Activated T-helper 17 cell treated with anti-CD3 and anti-CD28 coated beads, Interleukin-2, amount 50 U/mL, for 72 hours (primary cell): ENCODE data around the gene ARHGAP26. TPM values are rescaled to one million over a fixed set of nuclear protein-coding genes. Genes with fewer than 3 reads are reported as not detected.
"Not testable (repeated sequence)": the region's sequence is repeated elsewhere in the genome, so short reads cannot be mapped to it uniquely, and the experiment has no call there.

Experiments
- ATAC-seq: fragments of 150-1000 bp; cut with Tn5 transposase; replicated peaks from 2 replicates; pipeline ENCODE4 v1.10.0; 2021; ENCODE audit warnings: mild to moderate bottlenecking, moderate library complexity
- H3K27ac Mint-ChIP-seq: one replicate; pipeline ENCODE4 v1.8.0; 2022; ENCODE audit warnings: mixed read lengths
- H3K27me3 Mint-ChIP-seq: one replicate; pipeline ENCODE4 v1.8.0; 2022; ENCODE audit warnings: mixed read lengths
- H3K36me3 Mint-ChIP-seq: one replicate; pipeline ENCODE4 v1.8.0; 2022; ENCODE audit warnings: low read depth, mild to moderate bottlenecking, mixed read lengths
- H3K4me1 Mint-ChIP-seq: one replicate; pipeline ENCODE4 v1.8.0; 2022; ENCODE audit warnings: mixed read lengths
- H3K4me3 Mint-ChIP-seq: one replicate; pipeline ENCODE4 v1.8.0; 2022; ENCODE audit warnings: mild to moderate bottlenecking, mixed read lengths
- H3K9me3 Mint-ChIP-seq: one replicate; pipeline ENCODE4 v1.8.0; 2022; ENCODE audit warnings: mixed read lengths
- total RNA-seq, 2 donors: library from RNA; stranded (reverse); gene quantifications; one replicate each; pipeline ENCODE4 v1.2.3, GENCODE V29; 2022

ARHGAP26 gene
- total RNA-seq, 2 donors from 2014 or later, result 7.8 to 12.0 TPM

DNA sequence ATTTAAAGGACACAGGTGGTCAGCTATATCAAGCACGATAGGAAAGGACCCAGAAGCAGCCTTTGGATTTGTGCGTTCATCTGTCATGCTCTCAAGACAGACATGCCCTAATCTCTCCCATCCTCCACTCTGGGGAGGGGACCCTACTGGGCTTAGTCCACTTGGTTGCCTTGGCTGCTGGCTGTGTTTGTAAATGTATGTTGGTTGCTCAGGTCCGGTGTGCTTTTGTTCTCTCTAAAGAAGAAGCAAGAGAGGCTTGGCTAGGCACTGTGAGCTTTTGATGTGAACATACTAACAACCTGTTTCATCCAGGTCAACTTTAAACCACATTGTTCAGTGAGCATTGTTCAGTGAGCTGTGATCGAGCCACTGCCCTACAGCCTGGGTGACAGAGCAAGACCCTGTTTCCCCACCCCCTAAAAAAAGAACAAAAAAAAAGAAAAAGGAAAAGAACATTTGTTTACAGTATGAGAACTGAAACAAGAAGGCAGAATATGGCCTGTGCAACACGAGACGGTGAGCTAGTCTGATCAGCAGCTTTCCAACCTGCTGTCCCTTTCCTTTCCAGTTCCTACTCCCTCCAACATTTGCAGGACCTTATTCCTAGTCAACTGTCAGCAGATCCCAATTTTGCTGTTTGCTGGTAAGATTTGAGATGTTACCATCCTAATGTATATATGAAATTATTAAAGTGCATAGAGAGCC, 228.3 kb downstream of the ARHGAP26 start:
- Mint-ChIP-seq H3K4me3 (no peak overlapping the region), H3K4me1 (peaks cover 22% of the 10 kb centered on the region), H3K27me3 (no peaks in the 10 kb centered on the region), H3K36me3 (no peaks in the 10 kb centered on the region), H3K27ac (no peak overlapping the region), H3K9me3 (no peaks in the 10 kb centered on the region)
- ATAC-seq, result no peak

DNA sequence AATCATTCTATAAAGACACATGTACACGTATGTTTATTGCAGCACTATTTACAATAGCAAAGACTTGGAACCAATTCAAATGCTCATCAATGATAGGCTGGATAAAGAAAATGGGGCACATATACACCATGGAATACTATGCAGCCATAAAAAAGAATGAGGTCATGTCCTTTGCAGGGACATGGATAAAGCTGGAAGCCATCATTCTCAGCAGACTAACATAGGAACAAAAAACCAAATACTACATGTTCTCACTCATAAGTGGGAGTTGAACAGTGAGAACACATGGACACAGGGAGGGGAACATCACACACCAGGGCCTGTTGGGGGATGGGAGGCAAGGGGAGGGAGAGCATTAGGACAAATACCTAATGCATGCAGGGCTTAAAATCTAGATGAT, 230.4 kb downstream of the ARHGAP26 start:
- not testable (repeated sequence) for H3K4me3 Mint-ChIP-seq, H3K27ac Mint-ChIP-seq, H3K27me3 Mint-ChIP-seq, H3K9me3 Mint-ChIP-seq, H3K36me3 Mint-ChIP-seq, ATAC-seq
- peaks cover 33% of the 10 kb centered on the region for H3K4me1 Mint-ChIP-seq

DNA sequence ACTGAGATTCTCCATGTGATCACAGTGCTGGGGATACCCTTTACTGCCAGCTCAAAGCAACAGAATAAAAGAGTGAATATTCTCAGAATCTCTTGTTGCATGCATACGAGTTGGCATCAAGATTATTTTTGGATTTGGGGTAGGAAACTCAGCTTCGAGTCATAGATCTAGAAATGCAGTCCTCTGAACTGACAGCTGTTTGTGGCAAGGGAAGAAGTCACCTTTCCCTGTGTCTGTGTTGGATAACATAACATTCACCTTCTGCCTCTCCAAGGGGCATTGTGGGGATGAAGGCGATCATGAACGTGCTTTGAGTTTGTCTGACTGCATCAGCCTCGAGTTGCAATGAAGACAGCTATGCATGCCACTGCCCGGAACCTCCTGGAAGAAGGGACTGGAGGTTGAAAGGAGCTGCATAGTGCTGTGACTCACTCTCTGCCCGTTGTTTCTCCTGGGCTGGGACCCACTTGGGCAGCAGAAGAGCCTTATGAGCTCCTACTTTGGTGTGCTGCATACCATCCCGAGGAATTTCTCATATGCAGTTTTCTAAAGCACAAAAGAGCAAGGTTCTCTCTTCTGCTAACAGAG, 231.7 kb downstream of the ARHGAP26 start:
- no peaks in the 10 kb centered on the region for H3K9me3 Mint-ChIP-seq
- peak overlapping the region; percentile 75 for H3K4me3 Mint-ChIP-seq
- no peaks in the 10 kb centered on the region for H3K27me3 Mint-ChIP-seq
- ATAC-seq, result peak; percentile 57
- H3K4me1 Mint-ChIP-seq, result peaks cover 33% of the 10 kb centered on the region
- peak overlapping the region; percentile 94 for H3K27ac Mint-ChIP-seq
- H3K36me3 Mint-ChIP-seq, result no peaks in the 10 kb centered on the region

DNA sequence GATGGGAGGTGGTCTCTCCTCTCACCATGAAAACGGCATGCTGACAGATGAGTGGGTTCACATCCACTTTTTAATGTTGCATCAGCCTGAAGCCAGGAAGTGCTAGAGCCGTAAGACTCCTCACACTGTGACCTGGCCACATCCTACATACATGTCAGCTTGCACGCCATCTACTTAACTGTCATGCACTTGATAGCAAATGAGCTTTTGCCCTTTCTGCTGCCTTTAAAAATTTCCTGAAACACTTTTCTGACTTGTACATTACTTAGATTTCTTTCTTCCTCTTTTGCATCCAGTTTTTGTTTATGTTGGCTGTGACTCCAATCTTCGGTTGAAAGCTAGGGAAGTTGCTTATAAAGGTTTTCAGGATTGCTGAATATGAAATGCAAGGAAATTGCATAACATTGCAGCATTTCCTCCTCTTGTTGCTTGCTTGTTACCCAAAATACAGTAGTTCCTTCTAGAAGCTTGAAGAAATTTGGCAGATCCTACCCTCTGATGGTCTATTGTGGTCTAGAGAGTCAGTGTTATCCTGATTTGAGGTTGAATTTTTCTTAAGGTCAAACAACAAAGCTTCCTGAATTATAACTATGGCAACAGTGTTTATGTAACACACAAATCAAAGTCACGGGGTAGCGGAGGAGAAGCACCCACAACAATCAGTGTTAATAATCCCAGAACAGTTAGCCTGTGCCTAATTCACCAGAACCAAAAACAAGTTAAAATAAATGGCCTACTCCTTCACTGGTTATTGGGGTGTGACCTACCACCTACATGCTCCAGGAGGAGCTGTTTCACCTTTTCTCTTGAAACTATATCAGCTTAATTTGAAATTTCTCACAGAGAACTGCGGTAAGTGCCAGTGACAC, 232.5 kb downstream of the ARHGAP26 start:
- Mint-ChIP-seq H3K4me3 (peak overlapping the region; percentile 75), H3K27ac (peak overlapping the region; percentile 94), H3K36me3 (no peaks in the 10 kb centered on the region), H3K9me3 (no peaks in the 10 kb centered on the region), H3K4me1 (peaks cover 35% of the 10 kb centered on the region), H3K27me3 (no peaks in the 10 kb centered on the region)
- peak; percentile 89 for ATAC-seq

DNA sequence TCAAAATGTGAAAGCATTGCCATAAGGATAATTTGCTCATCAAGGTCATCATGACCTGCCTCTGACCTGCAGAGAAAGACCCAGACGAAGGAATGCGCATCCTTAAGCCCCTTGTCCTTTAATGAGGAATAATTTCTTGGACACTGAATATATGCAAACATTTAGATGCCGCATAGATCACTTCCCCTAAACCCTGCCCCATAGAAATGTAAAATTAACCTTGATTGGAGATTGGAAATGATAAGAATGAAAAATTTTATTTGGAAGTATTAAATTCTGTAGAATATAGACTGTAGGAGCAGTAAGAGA, 233.1 kb downstream of the ARHGAP26 start:
- H3K9me3 Mint-ChIP-seq, result no peaks in the 10 kb centered on the region
- peak overlapping the region; percentile 94 for H3K27ac Mint-ChIP-seq
- H3K36me3 Mint-ChIP-seq, result no peaks in the 10 kb centered on the region
- H3K27me3 Mint-ChIP-seq, result no peaks in the 10 kb centered on the region
- peak overlapping the region; percentile 75 for H3K4me3 Mint-ChIP-seq
- no peak for ATAC-seq
- H3K4me1 Mint-ChIP-seq, result peaks cover 41% of the 10 kb centered on the region

- Mint-ChIP-seq H3K27me3 (no peaks in the 10 kb centered on the region), H3K27ac (peak overlapping the region; percentile 63), H3K36me3 (peaks cover 5% of the 10 kb centered on the region), H3K4me3 (no peak overlapping the region), H3K9me3 (no peaks in the 10 kb centered on the region), H3K4me1 (peaks cover 47% of the 10 kb centered on the region)
- ATAC-seq, result no peak
Observed at GRCh38 chr5:143004361-143005145, 234.4 kb downstream of the ARHGAP26 start.

GRCh38 chr5:143006501-143006900, 236.3 kb downstream of the ARHGAP26 start:
- no peak for ATAC-seq
- no peak overlapping the region for H3K4me3 Mint-ChIP-seq
- peaks cover 45% of the 10 kb centered on the region for H3K4me1 Mint-ChIP-seq
- no peaks in the 10 kb centered on the region for H3K9me3 Mint-ChIP-seq
- H3K27me3 Mint-ChIP-seq, result no peaks in the 10 kb centered on the region
- no peak overlapping the region for H3K27ac Mint-ChIP-seq
- peaks cover 5% of the 10 kb centered on the region for H3K36me3 Mint-ChIP-seq

DNA sequence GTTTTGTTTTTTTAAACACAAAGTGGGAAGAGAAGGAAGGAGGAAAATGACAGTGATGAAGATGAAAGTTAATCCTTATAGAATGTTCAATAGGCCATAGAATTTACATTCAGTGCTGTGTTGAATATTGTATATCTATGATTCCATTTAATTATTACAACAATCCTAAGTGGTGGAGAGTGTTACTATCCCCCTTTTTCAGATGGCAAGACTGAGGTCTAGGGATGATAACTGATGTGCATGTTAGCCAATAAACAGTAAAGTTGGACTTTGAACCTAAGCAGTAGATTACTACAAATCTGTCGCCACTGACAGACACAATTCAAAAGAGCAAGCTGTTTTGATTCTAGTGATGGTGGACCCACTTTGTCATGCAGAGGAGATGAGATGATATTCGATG, 237.9 kb downstream of the ARHGAP26 start:
- H3K27ac Mint-ChIP-seq, result peak overlapping the region; percentile 75
- H3K27me3 Mint-ChIP-seq, result no peaks in the 10 kb centered on the region
- peaks cover 5% of the 10 kb centered on the region for H3K36me3 Mint-ChIP-seq
- no peak for ATAC-seq
- H3K9me3 Mint-ChIP-seq, result no peaks in the 10 kb centered on the region
- H3K4me3 Mint-ChIP-seq, result peak overlapping the region; percentile 51
- peaks cover 33% of the 10 kb centered on the region for H3K4me1 Mint-ChIP-seq

DNA sequence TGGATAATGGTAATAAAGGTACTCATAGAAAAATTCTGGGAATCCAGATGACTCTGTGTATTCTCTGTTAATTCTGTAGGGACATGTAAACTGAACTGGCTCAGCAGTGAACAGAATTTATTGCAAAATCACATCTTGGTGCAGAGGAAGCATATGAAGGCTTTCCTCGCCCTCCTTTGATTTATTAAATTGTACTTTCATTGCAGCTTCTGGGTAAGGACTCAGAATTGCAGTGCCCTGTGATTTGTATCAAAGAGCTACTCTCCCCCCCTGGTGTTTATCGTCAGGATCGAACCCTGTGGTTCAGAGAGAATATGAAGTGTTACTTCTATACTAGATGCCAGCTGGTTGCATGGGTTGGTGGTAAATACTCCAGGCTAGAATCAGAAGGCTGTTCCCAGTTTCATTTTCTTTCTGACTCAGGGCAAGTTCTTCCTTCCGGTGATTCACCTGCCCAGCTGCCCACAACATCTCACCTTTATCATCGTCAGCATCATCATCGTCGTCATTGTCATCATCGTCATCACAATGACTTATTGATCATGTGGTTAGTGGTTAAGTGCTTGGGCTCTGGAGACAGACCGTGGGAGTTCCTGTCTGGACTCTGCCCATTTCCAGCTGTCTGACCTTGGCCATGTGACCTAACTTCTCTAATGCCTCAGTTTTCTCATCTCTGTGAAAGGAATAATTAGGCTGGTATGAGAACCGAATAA, 238.8 kb downstream of the ARHGAP26 start:
- Mint-ChIP-seq H3K4me1 (peaks cover 26% of the 10 kb centered on the region), H3K4me3 (peak overlapping the region; percentile 51), H3K9me3 (no peaks in the 10 kb centered on the region), H3K27me3 (no peaks in the 10 kb centered on the region), H3K36me3 (peaks cover 5% of the 10 kb centered on the region), H3K27ac (peak overlapping the region; percentile 75)
- peak; percentile 93 for ATAC-seq

DNA sequence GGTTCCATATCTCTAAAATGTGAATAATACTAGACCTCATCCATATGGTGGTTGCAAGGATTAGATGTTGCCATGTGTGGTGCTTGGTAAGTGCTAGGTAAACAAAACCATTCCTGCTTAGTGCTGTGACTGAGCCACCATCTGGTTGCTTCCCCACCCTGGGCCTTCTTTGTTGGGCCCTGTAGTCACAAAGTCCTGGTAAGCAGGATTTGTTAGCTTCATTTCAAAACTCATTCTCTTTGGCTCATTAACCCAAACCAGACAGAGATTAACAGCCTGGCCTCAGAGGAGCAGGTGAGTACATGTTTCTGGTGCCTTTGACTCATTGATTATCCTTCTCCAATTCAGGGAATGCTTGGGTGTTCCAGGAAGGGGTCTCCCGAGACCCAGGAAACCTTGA, 240.2 kb downstream of the ARHGAP26 start:
- H3K9me3 Mint-ChIP-seq, result no peaks in the 10 kb centered on the region
- H3K4me1 Mint-ChIP-seq, result peaks cover 18% of the 10 kb centered on the region
- no peaks in the 10 kb centered on the region for H3K27me3 Mint-ChIP-seq
- ATAC-seq, result no peak
- H3K27ac Mint-ChIP-seq, result peak overlapping the region; percentile 75
- no peak overlapping the region for H3K4me3 Mint-ChIP-seq
- H3K36me3 Mint-ChIP-seq, result peaks cover 5% of the 10 kb centered on the region

GRCh38 chr5:143011585-143011984, 241.4 kb downstream of the ARHGAP26 start:
- H3K4me3 Mint-ChIP-seq, result no peak overlapping the region
- ATAC-seq, result no peak
- peaks cover 18% of the 10 kb centered on the region for H3K4me1 Mint-ChIP-seq
- peaks cover 5% of the 10 kb centered on the region for H3K36me3 Mint-ChIP-seq
- H3K27me3 Mint-ChIP-seq, result no peaks in the 10 kb centered on the region
- H3K27ac Mint-ChIP-seq, result no peak overlapping the region
- H3K9me3 Mint-ChIP-seq, result no peaks in the 10 kb centered on the region

DNA sequence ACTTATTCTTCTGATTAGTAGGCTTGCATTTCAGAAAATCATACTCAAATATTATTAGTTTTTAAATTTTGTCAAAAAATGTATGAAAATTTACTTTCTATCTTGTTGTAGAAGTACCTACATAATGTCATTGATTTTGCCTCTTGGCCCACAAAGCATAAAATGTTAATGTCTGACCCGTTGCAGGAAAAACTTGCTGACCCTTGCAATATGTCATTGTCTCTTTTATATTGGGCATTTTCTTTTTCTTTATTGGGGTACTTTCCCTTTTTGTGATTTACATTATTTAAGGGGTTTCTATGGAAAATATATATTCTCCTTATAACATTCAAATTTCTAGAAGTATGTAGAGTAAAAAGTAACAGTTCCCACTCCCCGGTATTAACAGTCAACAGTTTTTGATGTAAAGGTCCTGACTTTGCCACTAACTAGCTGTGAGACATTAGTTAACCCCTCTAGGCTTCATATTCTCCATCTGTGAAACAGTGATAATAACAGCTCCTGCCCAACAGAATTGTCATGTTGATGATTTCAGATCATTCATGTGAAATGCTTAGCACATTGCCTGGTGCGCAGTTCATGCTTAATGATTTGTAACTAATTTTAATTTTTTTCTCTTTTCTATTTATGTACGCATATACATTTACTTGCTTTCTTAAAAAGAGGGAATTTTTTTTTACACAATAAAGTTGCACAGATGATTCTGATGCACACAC, 243.2 kb downstream of the ARHGAP26 start:
- Mint-ChIP-seq H3K27ac (no peak overlapping the region), H3K9me3 (peaks cover 3% of the 10 kb centered on the region), H3K36me3 (peaks cover 5% of the 10 kb centered on the region), H3K4me3 (no peak overlapping the region), H3K27me3 (no peaks in the 10 kb centered on the region), H3K4me1 (peaks cover 9% of the 10 kb centered on the region)
- ATAC-seq, result no peak

GRCh38 chr5:143014017-143014651, 244.0 kb downstream of the ARHGAP26 start:
- Mint-ChIP-seq H3K9me3 (peaks cover 3% of the 10 kb centered on the region), H3K4me3 (no peak overlapping the region), H3K4me1 (peaks cover 7% of the 10 kb centered on the region), H3K27ac (no peak overlapping the region), H3K36me3 (peaks cover 2% of the 10 kb centered on the region), H3K27me3 (no peaks in the 10 kb centered on the region)
- ATAC-seq, result no peak
